A549 (cell line): Measurements from ENCODE around the gene ZNF692. TPM values are rescaled to one million over a fixed set of nuclear protein-coding genes. Genes with fewer than 3 reads are reported as not detected.
A peak's percentile ranks its signal among the peaks of the same experiment; 100 is the strongest.

Experiments used
- CBX2 ChIP-seq: fragments of 200-600 bp; sonication (generic); IDR thresholded peaks from 2 replicates; pipeline ENCODE4 v1.6.1; 2016; ENCODE audit warnings: low read depth, mild to moderate bottlenecking, borderline replicate concordance
- CEBPB ChIP-seq, 2 experiments: fragments of >200 bp in 1 of 2; sonication (Bioruptor Twin) in 1 of 2; formaldehyde crosslinking in 1 of 2; IDR thresholded peaks; 2 replicates each; pipeline ENCODE4 v1.6.1; 2012 to 2016
- CHD4 ChIP-seq: fragments of 200-600 bp; sonication (generic); IDR thresholded peaks from 2 replicates; pipeline ENCODE4 v1.6.1; 2016; ENCODE audit warnings: antibody characterized with exemption, mild to moderate bottlenecking, borderline replicate concordance
- CTCF ChIP-seq: fragments of >200 bp; sonication (Bioruptor Twin); formaldehyde crosslinking; IDR thresholded peaks from 3 replicates; pipeline ENCODE4 v1.5.1; 2016
- EP300 ChIP-seq, 2 experiments: fragments of >200 bp; sonication (Bioruptor Twin); formaldehyde crosslinking; IDR thresholded peaks; 2 replicates in 1 of 2; 3 replicates in 1 of 2; pipeline ENCODE4 v1.6.1; 2016 to 2017
- ESRRA ChIP-seq: fragments of 150-350 bp; IDR thresholded peaks from 2 replicates; pipeline ENCODE4 v1.6.1; 2014; ENCODE audit warnings: mild to moderate bottlenecking, low read length, borderline replicate concordance
- FOSB ChIP-seq: fragments of 250-450 bp; sonication (Bioruptor Pico); IDR thresholded peaks from 2 replicates; pipeline ENCODE4 v1.5.0; 2020; ENCODE audit warnings: mild to moderate bottlenecking, moderate library complexity
- FOSL2 ChIP-seq, 2 experiments: fragments of 450-650 bp in 1 of 2; fragments of >200 bp in 1 of 2; sonication (Bioruptor Twin) in 1 of 2; formaldehyde crosslinking; IDR thresholded peaks; 2 replicates each; pipeline versions ENCODE4 v1.5.0 to v1.6.1; 2016 to 2020; ENCODE audit warnings: mild to moderate bottlenecking in 1 of 2, moderate library complexity in 1 of 2
- HDAC2 ChIP-seq: fragments of 200-600 bp; sonication (generic); IDR thresholded peaks from 2 replicates; pipeline ENCODE4 v1.6.1; 2016
- HOXB13 ChIP-seq: fragments of 250-450 bp; sonication (Bioruptor Pico); IDR thresholded peaks from 2 replicates; pipeline ENCODE4 v1.5.0; 2020; ENCODE audit warnings: low read depth, mild to moderate bottlenecking, moderate library complexity
- KDM1A ChIP-seq: fragments of 200-600 bp; sonication (generic); IDR thresholded peaks from 2 replicates; pipeline ENCODE4 v1.6.1; 2016; ENCODE audit warnings: low read depth, mild to moderate bottlenecking
- KDM5A ChIP-seq: fragments of 200-600 bp; sonication (generic); IDR thresholded peaks from 2 replicates; pipeline ENCODE4 v1.6.1; 2016; ENCODE audit warnings: antibody characterized with exemption, mild to moderate bottlenecking
- MAFK ChIP-seq: fragments of 450-650 bp; IDR thresholded peaks from 2 replicates; pipeline ENCODE4 v1.6.1; 2014; ENCODE audit not compliant: partially characterized antibody
- MAX ChIP-seq: IDR thresholded peaks from 2 replicates; pipeline ENCODE4 v1.6.1; 2012
- NPAS2 ChIP-seq: fragments of 250-450 bp; sonication (Bioruptor Pico); IDR thresholded peaks from 2 replicates; pipeline ENCODE4 v1.8.0; 2022; ENCODE audit warnings: mild to moderate bottlenecking, moderate library complexity, borderline replicate concordance
- POLR2AphosphoS2 ChIP-seq: conservative IDR thresholded peaks from 2 replicates; pipeline ENCODE4 v1.6.1; 2012; ENCODE audit warnings: low read length, improper control_type of control experiment, inconsistent platforms
- RCOR1 ChIP-seq: fragments of 150-350 bp; IDR thresholded peaks from 2 replicates; pipeline ENCODE4 v1.6.1; 2014; ENCODE audit warnings: antibody characterized with exemption, low read length, low read depth
- RNF2 ChIP-seq: fragments of 200-600 bp; sonication (generic); IDR thresholded peaks from 2 replicates; pipeline ENCODE4 v1.6.1; 2016; ENCODE audit warnings: low read depth, mild to moderate bottlenecking, antibody characterized with exemption, moderate library complexity, borderline replicate concordance
- SMC3 ChIP-seq: fragments of >200 bp; sonication (Bioruptor Twin); formaldehyde crosslinking; IDR thresholded peaks from 3 replicates; pipeline ENCODE4 v1.6.1; 2018; ENCODE audit warnings: inconsistent platforms
- ZC3H11A ChIP-seq: fragments of 450-650 bp; IDR thresholded peaks from 2 replicates; pipeline ENCODE4 v1.6.1; 2014; ENCODE audit warnings: antibody characterized with exemption, mild to moderate bottlenecking
- ZNF302 ChIP-seq: fragments of 250-450 bp; sonication (Bioruptor Pico); IDR thresholded peaks from 2 replicates; pipeline ENCODE4 v1.9.0; 2021; ENCODE audit warnings: inconsistent platforms, mild to moderate bottlenecking, moderate library complexity
- polyA plus RNA-seq, 4 experiments: library from polyadenylated mRNA; depleted of rRNA in 3 of 4; stranded (reverse); fragments of >200 nt; fragmentation: RNase III in 1 of 4; extraction: RNeasy Plus Mini Kit Qiagen cat#74134 plus additional on column Dnase treatment in 1 of 4; gene quantifications; 2 replicates in 3 of 4; 3 replicates in 1 of 4; pipeline ENCODE4 v1.2.3, GENCODE V29; 2011 to 2017
- TF ChIP-seq, protein P1 (sequence below): fragments of 250-450 bp; sonication (Bioruptor Pico); IDR thresholded peaks from 2 replicates; pipeline ENCODE4 v1.5.0; 2021; ENCODE audit warnings: mild to moderate bottlenecking, moderate library complexity, borderline replicate concordance
- TF ChIP-seq, protein P2 (sequence below): fragments of 200-600 bp; sonication (generic); IDR thresholded peaks from 2 replicates; pipeline ENCODE4 v1.6.1; 2016; ENCODE audit warnings: antibody characterized with exemption, mild to moderate bottlenecking, moderate library complexity
- TF ChIP-seq, protein P3 (sequence below): IDR thresholded peaks from 2 replicates; pipeline ENCODE4 v1.6.1; 2012; ENCODE audit warnings: low read depth, borderline replicate concordance

The ZNF692 gene
- polyA plus RNA-seq, 2 of the 4 experiments (the other 2 are of a cell fraction): 19.8 to 46.8 TPM

DNA sequence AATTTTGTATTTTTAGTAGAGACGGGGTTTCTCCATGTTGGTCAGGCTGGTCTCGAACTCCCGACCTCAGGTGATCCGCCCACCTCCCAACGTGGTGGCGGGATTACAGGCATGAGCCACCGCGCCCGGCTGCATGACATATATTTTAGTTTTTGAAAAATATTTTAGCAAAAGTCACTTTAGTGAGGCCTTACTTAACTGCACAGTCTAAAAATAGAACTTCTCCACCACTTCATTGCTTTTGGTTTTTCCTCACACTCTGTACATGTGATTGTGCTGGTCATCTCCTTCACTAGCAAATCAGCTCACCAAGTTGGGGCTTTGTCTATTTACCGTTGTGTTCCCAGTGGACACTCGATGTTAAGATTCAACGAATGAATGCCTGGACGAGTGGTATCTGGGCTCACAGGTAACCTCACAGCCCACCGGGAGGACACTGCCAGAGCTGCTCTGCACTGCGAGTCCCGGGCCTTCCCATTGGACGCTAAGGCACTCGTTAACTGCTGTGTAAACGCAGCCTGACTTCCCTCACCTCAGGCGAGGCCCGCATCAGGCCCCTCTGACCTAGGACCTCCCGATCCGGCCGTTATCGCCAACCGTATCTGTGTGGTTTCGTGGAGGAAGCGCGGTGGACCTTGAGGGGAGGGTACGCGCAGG, 14.0 kb upstream of the ZNF692 start (continued):
- no peak for TF ChIP-seq HDAC2
- TF ChIP-seq KDM5A: no peak
- TF ChIP-seq, protein P1, sequence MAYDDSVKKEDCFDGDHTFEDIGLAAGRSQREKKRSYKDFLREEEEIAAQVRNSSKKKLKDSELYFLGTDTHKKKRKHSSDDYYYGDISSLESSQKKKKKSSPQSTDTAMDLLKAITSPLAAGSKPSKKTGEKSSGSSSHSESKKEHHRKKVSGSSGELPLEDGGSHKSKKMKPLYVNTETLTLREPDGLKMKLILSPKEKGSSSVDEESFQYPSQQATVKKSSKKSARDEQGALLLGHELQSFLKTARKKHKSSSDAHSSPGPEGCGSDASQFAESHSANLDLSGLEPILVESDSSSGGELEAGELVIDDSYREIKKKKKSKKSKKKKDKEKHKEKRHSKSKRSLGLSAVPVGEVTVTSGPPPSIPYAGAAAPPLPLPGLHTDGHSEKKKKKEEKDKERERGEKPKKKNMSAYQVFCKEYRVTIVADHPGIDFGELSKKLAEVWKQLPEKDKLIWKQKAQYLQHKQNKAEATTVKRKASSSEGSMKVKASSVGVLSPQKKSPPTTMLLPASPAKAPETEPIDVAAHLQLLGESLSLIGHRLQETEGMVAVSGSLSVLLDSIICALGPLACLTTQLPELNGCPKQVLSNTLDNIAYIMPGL (CRISPR knock-in tag): peak; percentile 65; the same call in 1 of the 2 replicates
- peak; percentile 68; the same call in 1 of the 2 replicates for TF ChIP-seq HOXB13 (CRISPR knock-in tag)
- TF ChIP-seq FOSL2 (IDR thresholded peaks at IDR 0.05): no peak
- TF ChIP-seq FOSL2 (CRISPR knock-in tag; IDR thresholded peaks at IDR 0.05): no peak
- TF ChIP-seq RCOR1: no peak
- no peak for TF ChIP-seq EP300 (IDR thresholded peaks at IDR 0.05)
- TF ChIP-seq MAX: peak; percentile 58
- no peak for TF ChIP-seq ZNF302 (CRISPR knock-in tag)
- TF ChIP-seq CHD4: peak; percentile 97
- TF ChIP-seq, protein P2, sequence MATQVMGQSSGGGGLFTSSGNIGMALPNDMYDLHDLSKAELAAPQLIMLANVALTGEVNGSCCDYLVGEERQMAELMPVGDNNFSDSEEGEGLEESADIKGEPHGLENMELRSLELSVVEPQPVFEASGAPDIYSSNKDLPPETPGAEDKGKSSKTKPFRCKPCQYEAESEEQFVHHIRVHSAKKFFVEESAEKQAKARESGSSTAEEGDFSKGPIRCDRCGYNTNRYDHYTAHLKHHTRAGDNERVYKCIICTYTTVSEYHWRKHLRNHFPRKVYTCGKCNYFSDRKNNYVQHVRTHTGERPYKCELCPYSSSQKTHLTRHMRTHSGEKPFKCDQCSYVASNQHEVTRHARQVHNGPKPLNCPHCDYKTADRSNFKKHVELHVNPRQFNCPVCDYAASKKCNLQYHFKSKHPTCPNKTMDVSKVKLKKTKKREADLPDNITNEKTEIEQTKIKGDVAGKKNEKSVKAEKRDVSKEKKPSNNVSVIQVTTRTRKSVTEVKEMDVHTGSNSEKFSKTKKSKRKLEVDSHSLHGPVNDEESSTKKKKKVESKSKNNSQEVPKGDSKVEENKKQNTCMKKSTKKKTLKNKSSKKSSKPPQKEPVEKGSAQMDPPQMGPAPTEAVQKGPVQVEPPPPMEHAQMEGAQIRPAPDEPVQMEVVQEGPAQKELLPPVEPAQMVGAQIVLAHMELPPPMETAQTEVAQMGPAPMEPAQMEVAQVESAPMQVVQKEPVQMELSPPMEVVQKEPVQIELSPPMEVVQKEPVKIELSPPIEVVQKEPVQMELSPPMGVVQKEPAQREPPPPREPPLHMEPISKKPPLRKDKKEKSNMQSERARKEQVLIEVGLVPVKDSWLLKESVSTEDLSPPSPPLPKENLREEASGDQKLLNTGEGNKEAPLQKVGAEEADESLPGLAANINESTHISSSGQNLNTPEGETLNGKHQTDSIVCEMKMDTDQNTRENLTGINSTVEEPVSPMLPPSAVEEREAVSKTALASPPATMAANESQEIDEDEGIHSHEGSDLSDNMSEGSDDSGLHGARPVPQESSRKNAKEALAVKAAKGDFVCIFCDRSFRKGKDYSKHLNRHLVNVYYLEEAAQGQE: no peak
- TF ChIP-seq FOSB: no peak
- TF ChIP-seq NPAS2 (CRISPR knock-in tag): no peak
- no peak for TF ChIP-seq ZC3H11A
- no peak for TF ChIP-seq KDM1A
- TF ChIP-seq CBX2: no peak
- no peak for TF ChIP-seq RNF2
- TF ChIP-seq SMC3: no peak
- no peak for TF ChIP-seq CTCF
- no peak for TF ChIP-seq ESRRA
- TF ChIP-seq CEBPB (IDR thresholded peaks at IDR 0.05): no peak
- no peak for TF ChIP-seq MAFK
- TF ChIP-seq POLR2AphosphoS2: no peak
- TF ChIP-seq, protein P3, sequence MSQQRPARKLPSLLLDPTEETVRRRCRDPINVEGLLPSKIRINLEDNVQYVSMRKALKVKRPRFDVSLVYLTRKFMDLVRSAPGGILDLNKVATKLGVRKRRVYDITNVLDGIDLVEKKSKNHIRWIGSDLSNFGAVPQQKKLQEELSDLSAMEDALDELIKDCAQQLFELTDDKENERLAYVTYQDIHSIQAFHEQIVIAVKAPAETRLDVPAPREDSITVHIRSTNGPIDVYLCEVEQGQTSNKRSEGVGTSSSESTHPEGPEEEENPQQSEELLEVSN: peak; percentile 17; the same call in 1 of the 2 replicates
